CD14-positive monocyte (primary cell): ENCODE results near the gene NUP107. TPM values are rescaled to one million over a fixed set of nuclear protein-coding genes. Genes with fewer than 3 reads are reported as not detected.

Experiments used
- DNase-seq, 3 donors: peaks; one replicate each; pipeline ENCODE4 v3.0.0-alpha.2; 2011 to 2022
- H2AFZ ChIP-seq: 2 replicates; pipeline ENCODE4 v1.6.0; 2012; ENCODE audit warnings: mild to moderate bottlenecking, low read depth, low read length, inconsistent platforms; ENCODE audit not compliant: insufficient read depth, poor library complexity, severe bottlenecking
- H3K27ac ChIP-seq, 2 donors: 1 replicate in 1 of 2; 2 replicates in 1 of 2; pipeline ENCODE4 v1.5.1; 2012 to 2013; ENCODE audit warnings: low read length in 2 of 2, control low read depth in 1 of 2, inconsistent platforms in 1 of 2, low read depth in 1 of 2, mild to moderate bottlenecking in 1 of 2
- H3K27me3 ChIP-seq, 2 donors: one replicate each; pipeline versions ENCODE4 v1.6.0 to v1.6.1; 2011 to 2013; ENCODE audit warnings: low read length in 2 of 2; ENCODE audit not compliant: control insufficient read depth in 2 of 2, insufficient read depth in 2 of 2
- H3K36me3 ChIP-seq, 2 donors: replicated peaks in 1 of 2; 1 replicate in 1 of 2; 2 replicates in 1 of 2; pipeline versions ENCODE4 v1.5.1 to v1.6.1; 2012 to 2013; ENCODE audit warnings: low read length in 2 of 2, control low read depth in 1 of 2, inconsistent platforms in 1 of 2, mild to moderate bottlenecking in 1 of 2; ENCODE audit not compliant: insufficient read depth in 2 of 2, control insufficient read depth in 1 of 2
- H3K4me1 ChIP-seq, 2 donors: 1 replicate in 1 of 2; 2 replicates in 1 of 2; pipeline versions ENCODE4 v1.5.1 to v1.6.1; 2012 to 2013; ENCODE audit warnings: low read length in 2 of 2, control low read depth in 1 of 2, inconsistent platforms in 1 of 2, mild to moderate bottlenecking in 1 of 2, moderate library complexity in 1 of 2; ENCODE audit not compliant: insufficient read depth in 2 of 2, control insufficient read depth in 1 of 2
- H3K4me2 ChIP-seq: replicated peaks from 2 replicates; pipeline ENCODE3; 2012; ENCODE audit warnings: low read length, moderate library complexity, mild to moderate bottlenecking; ENCODE audit not compliant: poor library complexity, severe bottlenecking; ENCODE audit errors: extremely low read depth
- H3K4me3 ChIP-seq, 3 experiments: fragments of 200-600 bp in 1 of 3; sonication (generic) in 1 of 3; replicated peaks in 1 of 3; 1 replicate in 2 of 3; 2 replicates in 1 of 3; pipeline ENCODE4 v1.5.1; 2011 to 2013; ENCODE audit warnings: low read length in 3 of 3, mild to moderate bottlenecking in 3 of 3, control low read depth in 2 of 3, low read depth in 2 of 3, inconsistent platforms in 1 of 3, moderate library complexity in 1 of 3
- H3K79me2 ChIP-seq: 2 replicates; pipeline ENCODE4 v1.6.0; 2012; ENCODE audit warnings: mild to moderate bottlenecking, control low read depth, inconsistent platforms, low read length, moderate library complexity; ENCODE audit not compliant: insufficient read depth
- H3K9ac ChIP-seq: 2 replicates; pipeline ENCODE4 v1.6.0; 2017; ENCODE audit warnings: low read length, mild to moderate bottlenecking; ENCODE audit not compliant: insufficient read depth, poor library complexity, severe bottlenecking
- H3K9me3 ChIP-seq, 2 donors: replicated peaks in 1 of 2; 1 replicate in 1 of 2; 2 replicates in 1 of 2; pipeline versions ENCODE4 v1.5.1 to v1.6.1; 2012 to 2013; ENCODE audit warnings: low read length in 2 of 2, control low read depth in 1 of 2; ENCODE audit not compliant: control insufficient read depth in 1 of 2, insufficient read depth in 1 of 2
- H4K20me1 ChIP-seq: 2 replicates; pipeline ENCODE4 v1.6.0; 2012; ENCODE audit warnings: mild to moderate bottlenecking, low read length, control low read depth, moderate library complexity; ENCODE audit not compliant: insufficient read depth
- H3K27ac Mint-ChIP-seq, 7 donors: one replicate each; pipeline ENCODE4 v1.8.0; 2020; ENCODE audit warnings: mild to moderate bottlenecking in 7 of 7, mixed read lengths in 7 of 7, moderate library complexity in 6 of 7, inconsistent platforms in 2 of 7
- H3K27me3 Mint-ChIP-seq, 3 donors: one replicate each; pipeline ENCODE4 v1.8.0; 2021 to 2022; ENCODE audit warnings: low read depth in 3 of 3, mild to moderate bottlenecking in 3 of 3, mixed read lengths in 3 of 3, moderate library complexity in 3 of 3, inconsistent platforms in 1 of 3
- H3K36me3 Mint-ChIP-seq, 2 donors: one replicate each; pipeline ENCODE4 v1.8.0; 2020; ENCODE audit warnings: mixed read lengths in 2 of 2, inconsistent platforms in 1 of 2, mild to moderate bottlenecking in 1 of 2
- H3K4me1 Mint-ChIP-seq: one replicate; pipeline ENCODE4 v1.8.0; 2020; ENCODE audit warnings: mild to moderate bottlenecking, mixed read lengths
- H3K4me3 Mint-ChIP-seq, 2 donors: one replicate each; pipeline ENCODE4 v1.8.0; 2020; ENCODE audit warnings: mild to moderate bottlenecking in 2 of 2, mixed read lengths in 2 of 2, moderate library complexity in 1 of 2
- H3K9me3 Mint-ChIP-seq, 7 donors: one replicate each; pipeline ENCODE4 v1.8.0; 2020 to 2022; ENCODE audit warnings: mixed read lengths in 7 of 7, mild to moderate bottlenecking in 6 of 7, moderate library complexity in 6 of 7, inconsistent platforms in 2 of 7
- WGBS: methylation state at CpG from one replicate; pipeline ENCODE4 v1.1.5; 2013; ENCODE audit warnings: missing lambda C conversion rate; ENCODE audit not compliant: insufficient coverage; 5-methylcytosine and 5-hydroxymethylcytosine counted together
- intact Hi-C, 2 donors: fragments of 100-400 bp; cut with micrococcal nuclease; formaldehyde crosslinking; loops; one replicate each; pipeline versions ENCODE4 v1.15.0 to v1.15.1; 2023
- polyA plus RNA-seq, 3 donors: library from polyadenylated mRNA; depleted of rRNA in 1 of 3; unstranded in 2 of 3; stranded (reverse) in 1 of 3; fragments of 300-500 nt in 2 of 3; fragments of >200 nt in 1 of 3; fragmentation: Illumina TruSeq in 2 of 3; gene quantifications; 1 replicate in 2 of 3; 2 replicates in 1 of 3; pipeline ENCODE4 v1.2.3, GENCODE V29; 2012 to 2021
- TF ChIP-seq, protein P1 (sequence below): fragments of 200-600 bp; IDR thresholded peaks from one replicate; pipeline ENCODE4 v1.8.0; 2022; ENCODE audit warnings: antibody characterized with exemption, mild to moderate bottlenecking

Gene NUP107
- polyA plus RNA-seq, 3 donors: 6.7 to 20.5 (median 10.7) TPM

DNA sequence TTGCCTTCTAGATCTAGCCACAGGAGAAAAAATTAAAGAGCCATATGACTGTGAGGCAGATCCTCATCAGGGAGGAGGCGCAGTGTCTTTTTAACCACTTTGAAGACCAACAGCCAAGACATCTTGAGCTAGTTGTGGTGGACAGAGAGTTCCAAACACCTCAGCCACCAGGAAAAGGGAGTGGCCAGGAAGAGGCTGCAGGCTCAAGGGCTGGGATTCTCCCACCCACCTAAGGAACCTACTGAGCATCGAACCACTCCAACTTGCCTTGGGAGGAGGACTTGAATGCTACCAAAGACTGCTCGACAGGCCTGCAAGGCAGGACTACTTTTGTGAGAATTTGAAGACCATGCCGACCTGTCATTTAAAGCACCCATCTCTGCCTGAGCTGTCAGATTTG lies 106.7 kb downstream of the NUP107 start:
- TF ChIP-seq, protein P1, sequence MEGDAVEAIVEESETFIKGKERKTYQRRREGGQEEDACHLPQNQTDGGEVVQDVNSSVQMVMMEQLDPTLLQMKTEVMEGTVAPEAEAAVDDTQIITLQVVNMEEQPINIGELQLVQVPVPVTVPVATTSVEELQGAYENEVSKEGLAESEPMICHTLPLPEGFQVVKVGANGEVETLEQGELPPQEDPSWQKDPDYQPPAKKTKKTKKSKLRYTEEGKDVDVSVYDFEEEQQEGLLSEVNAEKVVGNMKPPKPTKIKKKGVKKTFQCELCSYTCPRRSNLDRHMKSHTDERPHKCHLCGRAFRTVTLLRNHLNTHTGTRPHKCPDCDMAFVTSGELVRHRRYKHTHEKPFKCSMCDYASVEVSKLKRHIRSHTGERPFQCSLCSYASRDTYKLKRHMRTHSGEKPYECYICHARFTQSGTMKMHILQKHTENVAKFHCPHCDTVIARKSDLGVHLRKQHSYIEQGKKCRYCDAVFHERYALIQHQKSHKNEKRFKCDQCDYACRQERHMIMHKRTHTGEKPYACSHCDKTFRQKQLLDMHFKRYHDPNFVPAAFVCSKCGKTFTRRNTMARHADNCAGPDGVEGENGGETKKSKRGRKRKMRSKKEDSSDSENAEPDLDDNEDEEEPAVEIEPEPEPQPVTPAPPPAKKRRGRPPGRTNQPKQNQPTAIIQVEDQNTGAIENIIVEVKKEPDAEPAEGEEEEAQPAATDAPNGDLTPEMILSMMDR: no peak

DNA sequence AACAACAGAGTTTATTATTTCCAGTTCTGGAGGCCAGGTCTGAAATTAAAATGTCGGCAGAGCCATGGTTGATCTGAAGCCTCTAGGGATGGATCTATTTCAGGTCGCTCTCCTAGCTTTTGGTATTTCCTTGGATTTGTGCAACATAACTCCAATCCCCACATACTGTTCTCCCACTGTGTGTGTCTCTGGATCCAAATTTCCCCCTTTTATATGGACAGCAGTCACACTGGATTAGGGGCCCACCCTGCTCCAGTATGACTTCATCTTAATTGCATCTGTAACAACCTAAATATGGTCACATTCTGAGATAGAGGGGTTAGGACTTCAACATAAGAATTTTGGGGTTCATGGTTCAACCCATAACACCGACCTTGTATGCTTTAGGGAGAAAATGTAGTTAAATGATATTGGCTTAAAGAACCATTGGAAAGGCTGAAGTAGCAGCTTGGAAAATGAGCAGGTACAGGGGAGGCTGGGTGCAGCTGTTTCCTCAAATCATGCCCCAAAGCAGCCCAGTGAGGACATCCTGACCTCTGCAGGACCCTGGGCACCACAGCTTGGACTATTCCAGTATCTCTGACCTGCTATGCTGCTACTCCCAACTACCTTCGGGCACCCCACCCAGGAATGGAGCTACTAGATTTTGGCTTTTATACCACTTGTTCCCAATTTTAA lies 107.3 kb downstream of the NUP107 start:
- H3K9me3 Mint-ChIP-seq: peaks cover 0 to 3% (median 0%) of the 10 kb centered on the region in 7 donors
- DNase-seq: no peak

More for the DNA sequence above, 106.7 kb downstream of the NUP107 start:
- no peak overlapping the region for H3K4me2 ChIP-seq
- no CpG with 5 or more reads among the region's 4 CpGs for WGBS
- H3K79me2 ChIP-seq: no peaks in the 10 kb centered on the region
- peaks cover 0 to 3% (median 0%) of the 10 kb centered on the region in 7 donors for H3K9me3 Mint-ChIP-seq
- peak overlapping the region; percentile 50 for H2AFZ ChIP-seq
- H3K36me3 Mint-ChIP-seq: no peaks in the 10 kb centered on the region
- H3K27ac ChIP-seq: no peak overlapping the region
- H3K36me3 ChIP-seq: no peaks in the 10 kb centered on the region
- no peaks in the 10 kb centered on the region for H3K9me3 ChIP-seq
- no peak overlapping the region for H3K4me3 ChIP-seq
- no peak for DNase-seq
- H3K4me1 Mint-ChIP-seq: peaks cover 3% of the 10 kb centered on the region
- intact Hi-C loops: no loop called here
- H3K27me3 Mint-ChIP-seq: no peaks in the 10 kb centered on the region
- H3K4me1 ChIP-seq: peaks cover 11 to 14% of the 10 kb centered on the region in 2 donors
- H3K4me3 Mint-ChIP-seq: no peak overlapping the region
- H3K9ac ChIP-seq: no peak overlapping the region
- no peak overlapping the region for H3K27ac Mint-ChIP-seq
- H3K27me3 ChIP-seq: no peaks in the 10 kb centered on the region
- H4K20me1 ChIP-seq: no peaks in the 10 kb centered on the region

More for the DNA sequence above, 107.3 kb downstream of the NUP107 start:
- Histone ChIP-seq H3K4me1 (peaks cover 5 to 7% of the 10 kb centered on the region in 2 donors), H3K4me2 (no peak overlapping the region), H4K20me1 (no peaks in the 10 kb centered on the region), H3K9ac (no peak overlapping the region), H3K27me3 (no peaks in the 10 kb centered on the region), H3K27ac (no peak overlapping the region), H2AFZ (no peak overlapping the region), H3K9me3 (no peaks in the 10 kb centered on the region), H3K36me3 (no peaks in the 10 kb centered on the region), H3K79me2 (no peaks in the 10 kb centered on the region), H3K4me3 (no peak overlapping the region)
- Mint-ChIP-seq H3K27me3 (no peaks in the 10 kb centered on the region), H3K4me3 (no peak overlapping the region), H3K27ac (no peak overlapping the region), H3K4me1 (peaks cover 2% of the 10 kb centered on the region), H3K36me3 (no peaks in the 10 kb centered on the region)
- TF ChIP-seq, protein P1: no peak
- intact Hi-C loops: no loop called here
- 100% methylated on average over 1 of the region's 4 CpGs for whole genome bisulfite sequencing
